Testis (tissue), 2 donors: ENCODE data around the gene NECTIN2.

Experiments used
- CTCF ChIP-seq, 3 experiments: fragments of 450-650 bp in 2 of 3; fragments of 200-600 bp in 1 of 3; sonication (generic) in 1 of 3; IDR thresholded peaks; one replicate each; pipeline ENCODE4 v1.5.1; 2016 to 2019; ENCODE audit warnings: antibody characterized with exemption in 3 of 3, mild to moderate bottlenecking in 2 of 3, moderate library complexity in 1 of 3
- POLR2A ChIP-seq: fragments of 450-650 bp; IDR thresholded peaks from one replicate; pipeline ENCODE4 v1.6.1; 2017; ENCODE audit warnings: antibody characterized with exemption, mild to moderate bottlenecking, moderate library complexity

GRCh38 chr19:44848036-44848811 lies 2.1 kb downstream of the NECTIN2 start:
- TF ChIP-seq CTCF (IDR thresholded peaks at IDR 0.05) (no peak), POLR2A (no peak)
